ENCODE data around the gene ANKAR. TPM values are rescaled to one million over a fixed set of nuclear protein-coding genes. Genes with fewer than 3 reads are reported as not detected.

ANKAR gene
- total and polyA plus RNA-seq, 9 of the 15 experiments (the other 6 are each of a cell fraction or from before 2014, with no cell fraction given) = 0.04 to 0.52 (median 0.39) TPM

DNA sequence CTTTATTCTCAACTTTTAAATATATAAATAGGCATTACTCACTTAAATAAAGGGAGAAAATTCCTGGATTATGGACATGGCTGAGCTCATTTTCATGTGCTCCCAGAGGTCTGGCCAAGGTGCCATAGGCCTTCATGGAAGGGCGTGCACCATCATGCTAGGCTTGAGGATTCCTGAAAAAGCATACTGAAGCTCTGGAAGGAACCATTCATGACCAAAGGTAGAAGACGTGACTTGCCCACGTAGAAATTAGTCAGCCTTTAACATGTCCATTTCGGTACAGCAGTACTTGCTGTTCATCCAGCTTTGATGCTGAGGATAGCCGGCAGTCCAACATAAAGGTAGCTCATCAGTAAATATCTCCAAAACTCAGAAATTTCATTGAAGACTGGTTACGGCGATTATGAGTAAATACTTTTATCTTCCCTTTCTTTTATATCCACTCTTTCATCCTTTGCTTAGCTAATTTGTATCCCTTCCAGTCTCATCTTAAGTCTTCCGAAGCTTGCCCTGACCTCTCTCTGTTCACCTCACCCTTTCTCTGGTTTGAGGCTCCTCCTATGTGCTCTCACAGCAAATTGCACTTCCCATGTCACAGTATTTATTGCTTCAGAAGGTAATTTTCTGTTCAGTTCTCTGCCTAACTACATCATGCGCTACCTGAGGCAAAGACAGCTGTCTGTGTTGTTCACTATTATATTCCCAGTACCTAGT lies 45.5 kb upstream of the ANKAR start:
- no peak overlapping the region for H3K9ac ChIP-seq (ENCODE audit: insufficient read depth in 1 of 2, low read depth in 2 of 2, low read length in 2 of 2)
- 62% methylated on average over 9 of the region's 9 CpGs for WGBS (ENCODE audit: insufficient coverage, low coverage, missing lambda C conversion rate)
- in situ Hi-C loops (cut with MboI) = no loop called here
- no TSS peak for BruUV-seq (replicated peaks)
- ATAC-seq (peak; percentile 82), DNase-seq (ENCODE audit: extremely low read depth in 1 of 4, low spot score in 3 of 4) (peak in 2 of 4 experiments; percentile 34 to 44), FAIRE-seq (peak; percentile 42)
- H3K4me1 ChIP-seq (replicated peaks in 1 of 2; ENCODE audit: control insufficient read depth in 2 of 2, insufficient read depth in 2 of 2, low read length in 2 of 2) = peaks cover 0 to 14% of the 10 kb centered on the region in 2 experiments; a peak in 3 of 5 replicates
- H4K20me1 ChIP-seq (replicated peaks; ENCODE audit: control insufficient read depth, insufficient read depth, low read length) = no peaks in the 10 kb centered on the region
- no peaks in the 10 kb centered on the region for H3K27me3 ChIP-seq (ENCODE audit: control insufficient read depth in 2 of 2, insufficient read depth in 2 of 2, low read length in 2 of 2)
- H3K79me2 ChIP-seq (ENCODE audit: control insufficient read depth, insufficient read depth, low read length) = no peaks in the 10 kb centered on the region
- ChIA-PET POLR2A (interaction anchor here (0.6 to 1.2 kb wide), 3 partner anchors 8 to 49 kb away, joined by 3 to 5 read pairs (median 5); partner anchors contain the start of gene SLC40A1), CTCF (ENCODE audit: low intra/inter-chr PET ratio) (interaction anchor here (0.8 to 1.2 kb wide), 2 partner anchors 31 to 162 kb away, joined by 3 read pairs; no protein-coding TSS in a partner anchor)
- TF ChIP-seq, protein P1, sequence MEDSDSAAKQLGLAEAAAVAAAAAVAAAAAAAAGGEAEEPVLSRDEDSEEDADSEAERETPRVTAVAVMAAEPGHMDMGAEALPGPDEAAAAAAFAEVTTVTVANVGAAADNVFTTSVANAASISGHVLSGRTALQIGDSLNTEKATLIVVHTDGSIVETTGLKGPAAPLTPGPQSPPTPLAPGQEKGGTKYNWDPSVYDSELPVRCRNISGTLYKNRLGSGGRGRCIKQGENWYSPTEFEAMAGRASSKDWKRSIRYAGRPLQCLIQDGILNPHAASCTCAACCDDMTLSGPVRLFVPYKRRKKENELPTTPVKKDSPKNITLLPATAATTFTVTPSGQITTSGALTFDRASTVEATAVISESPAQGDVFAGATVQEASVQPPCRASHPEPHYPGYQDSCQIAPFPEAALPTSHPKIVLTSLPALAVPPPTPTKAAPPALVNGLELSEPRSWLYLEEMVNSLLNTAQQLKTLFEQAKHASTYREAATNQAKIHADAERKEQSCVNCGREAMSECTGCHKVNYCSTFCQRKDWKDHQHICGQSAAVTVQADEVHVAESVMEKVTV (CRISPR knock-in tag; IDR thresholded peaks at IDR 0.05) = peak; percentile 49; the same call in 1 of the 2 replicates
- TF ChIP-seq CBFB (CRISPR knock-in tag; IDR thresholded peaks at IDR 0.05) (no peak), ARID2 (IDR thresholded peaks at IDR 0.05) (0 out of 2 replicates have a peak, but pooled peaks have one; percentile 45), RAD21 (CRISPR knock-in tag; conservative IDR thresholded peaks at IDR 0.05 in 1 of 2, IDR thresholded peaks at IDR 0.05 in 1 of 2) (peak; percentile 69 to 79), ARID1B (IDR thresholded peaks at IDR 0.05) (no peak)
- TF ChIP-seq, protein P2, sequence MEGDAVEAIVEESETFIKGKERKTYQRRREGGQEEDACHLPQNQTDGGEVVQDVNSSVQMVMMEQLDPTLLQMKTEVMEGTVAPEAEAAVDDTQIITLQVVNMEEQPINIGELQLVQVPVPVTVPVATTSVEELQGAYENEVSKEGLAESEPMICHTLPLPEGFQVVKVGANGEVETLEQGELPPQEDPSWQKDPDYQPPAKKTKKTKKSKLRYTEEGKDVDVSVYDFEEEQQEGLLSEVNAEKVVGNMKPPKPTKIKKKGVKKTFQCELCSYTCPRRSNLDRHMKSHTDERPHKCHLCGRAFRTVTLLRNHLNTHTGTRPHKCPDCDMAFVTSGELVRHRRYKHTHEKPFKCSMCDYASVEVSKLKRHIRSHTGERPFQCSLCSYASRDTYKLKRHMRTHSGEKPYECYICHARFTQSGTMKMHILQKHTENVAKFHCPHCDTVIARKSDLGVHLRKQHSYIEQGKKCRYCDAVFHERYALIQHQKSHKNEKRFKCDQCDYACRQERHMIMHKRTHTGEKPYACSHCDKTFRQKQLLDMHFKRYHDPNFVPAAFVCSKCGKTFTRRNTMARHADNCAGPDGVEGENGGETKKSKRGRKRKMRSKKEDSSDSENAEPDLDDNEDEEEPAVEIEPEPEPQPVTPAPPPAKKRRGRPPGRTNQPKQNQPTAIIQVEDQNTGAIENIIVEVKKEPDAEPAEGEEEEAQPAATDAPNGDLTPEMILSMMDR (IDR thresholded peaks at IDR 0.05 in 2 of 3, conservative IDR thresholded peaks at IDR 0.05 in 1 of 3; ENCODE audit: insufficient read depth in 2 of 3, low read depth in 1 of 3, low read length in 3 of 3) = peak; percentile 48 to 74 (median 51)
- TF ChIP-seq, protein P3, sequence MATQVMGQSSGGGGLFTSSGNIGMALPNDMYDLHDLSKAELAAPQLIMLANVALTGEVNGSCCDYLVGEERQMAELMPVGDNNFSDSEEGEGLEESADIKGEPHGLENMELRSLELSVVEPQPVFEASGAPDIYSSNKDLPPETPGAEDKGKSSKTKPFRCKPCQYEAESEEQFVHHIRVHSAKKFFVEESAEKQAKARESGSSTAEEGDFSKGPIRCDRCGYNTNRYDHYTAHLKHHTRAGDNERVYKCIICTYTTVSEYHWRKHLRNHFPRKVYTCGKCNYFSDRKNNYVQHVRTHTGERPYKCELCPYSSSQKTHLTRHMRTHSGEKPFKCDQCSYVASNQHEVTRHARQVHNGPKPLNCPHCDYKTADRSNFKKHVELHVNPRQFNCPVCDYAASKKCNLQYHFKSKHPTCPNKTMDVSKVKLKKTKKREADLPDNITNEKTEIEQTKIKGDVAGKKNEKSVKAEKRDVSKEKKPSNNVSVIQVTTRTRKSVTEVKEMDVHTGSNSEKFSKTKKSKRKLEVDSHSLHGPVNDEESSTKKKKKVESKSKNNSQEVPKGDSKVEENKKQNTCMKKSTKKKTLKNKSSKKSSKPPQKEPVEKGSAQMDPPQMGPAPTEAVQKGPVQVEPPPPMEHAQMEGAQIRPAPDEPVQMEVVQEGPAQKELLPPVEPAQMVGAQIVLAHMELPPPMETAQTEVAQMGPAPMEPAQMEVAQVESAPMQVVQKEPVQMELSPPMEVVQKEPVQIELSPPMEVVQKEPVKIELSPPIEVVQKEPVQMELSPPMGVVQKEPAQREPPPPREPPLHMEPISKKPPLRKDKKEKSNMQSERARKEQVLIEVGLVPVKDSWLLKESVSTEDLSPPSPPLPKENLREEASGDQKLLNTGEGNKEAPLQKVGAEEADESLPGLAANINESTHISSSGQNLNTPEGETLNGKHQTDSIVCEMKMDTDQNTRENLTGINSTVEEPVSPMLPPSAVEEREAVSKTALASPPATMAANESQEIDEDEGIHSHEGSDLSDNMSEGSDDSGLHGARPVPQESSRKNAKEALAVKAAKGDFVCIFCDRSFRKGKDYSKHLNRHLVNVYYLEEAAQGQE (IDR thresholded peaks at IDR 0.05; ENCODE audit: borderline replicate concordance) = peak; percentile 72
- TF ChIP-seq, protein P3 (CRISPR knock-in tag; IDR thresholded peaks at IDR 0.05; ENCODE audit: low read depth) = no peak
- H3K4me3 ChIP-seq = no peak overlapping the region
- H3K36me3 ChIP-seq (ENCODE audit: control insufficient read depth, insufficient read depth, low read length) = no peaks in the 10 kb centered on the region
- no peak overlapping the region for H3K27ac ChIP-seq (ENCODE audit: extremely low read depth, low read depth, low read length)
- H2AFZ ChIP-seq (ENCODE audit: low read depth, low read length) = peak overlapping the region; percentile 74
- intact Hi-C loops (cut with micrococcal nuclease) = loop anchor here (1.0 kb wide), 4 partner anchors 50 to 163 kb away; no protein-coding TSS in a partner anchor
- H3K4me2 ChIP-seq (ENCODE audit: insufficient read depth, low read length) = no peak overlapping the region
- no peaks in the 10 kb centered on the region for H3K9me1 ChIP-seq (ENCODE audit: control insufficient read depth, insufficient read depth, low read length)
- no peaks in the 10 kb centered on the region for H3K9me3 ChIP-seq (replicated peaks; ENCODE audit: control insufficient read depth, insufficient read depth, low read depth, low read length)

Data from K562 (cell line).